Lower leg skin (tissue), 3 donors: ENCODE measurements around the gene FLYWCH1.
"Not testable (repeated sequence)": the region's sequence is repeated elsewhere in the genome, so short reads cannot be mapped to it uniquely, and the experiment has no call there.

Source experiments
- POLR2A ChIP-seq, 2 donors: fragments of 450-650 bp; IDR thresholded peaks; one replicate each; pipeline ENCODE4 v1.6.1; 2016 to 2017; ENCODE audit warnings: antibody characterized with exemption in 2 of 2, mild to moderate bottlenecking in 1 of 2, moderate library complexity in 1 of 2
- TF ChIP-seq, protein P1 (sequence below), 3 donors: fragments of 450-650 bp; IDR thresholded peaks; one replicate each; pipeline ENCODE4 v1.5.1; 2016; ENCODE audit warnings: antibody characterized with exemption in 3 of 3, mild to moderate bottlenecking in 3 of 3, moderate library complexity in 2 of 3

- TF ChIP-seq POLR2A (IDR thresholded peaks at IDR 0.05): not testable (repeated sequence)
- TF ChIP-seq, protein P1, sequence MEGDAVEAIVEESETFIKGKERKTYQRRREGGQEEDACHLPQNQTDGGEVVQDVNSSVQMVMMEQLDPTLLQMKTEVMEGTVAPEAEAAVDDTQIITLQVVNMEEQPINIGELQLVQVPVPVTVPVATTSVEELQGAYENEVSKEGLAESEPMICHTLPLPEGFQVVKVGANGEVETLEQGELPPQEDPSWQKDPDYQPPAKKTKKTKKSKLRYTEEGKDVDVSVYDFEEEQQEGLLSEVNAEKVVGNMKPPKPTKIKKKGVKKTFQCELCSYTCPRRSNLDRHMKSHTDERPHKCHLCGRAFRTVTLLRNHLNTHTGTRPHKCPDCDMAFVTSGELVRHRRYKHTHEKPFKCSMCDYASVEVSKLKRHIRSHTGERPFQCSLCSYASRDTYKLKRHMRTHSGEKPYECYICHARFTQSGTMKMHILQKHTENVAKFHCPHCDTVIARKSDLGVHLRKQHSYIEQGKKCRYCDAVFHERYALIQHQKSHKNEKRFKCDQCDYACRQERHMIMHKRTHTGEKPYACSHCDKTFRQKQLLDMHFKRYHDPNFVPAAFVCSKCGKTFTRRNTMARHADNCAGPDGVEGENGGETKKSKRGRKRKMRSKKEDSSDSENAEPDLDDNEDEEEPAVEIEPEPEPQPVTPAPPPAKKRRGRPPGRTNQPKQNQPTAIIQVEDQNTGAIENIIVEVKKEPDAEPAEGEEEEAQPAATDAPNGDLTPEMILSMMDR (IDR thresholded peaks at IDR 0.05): not testable (repeated sequence)
Observed at GRCh38 chr16:2931231-2931914, 19.6 kb downstream of the FLYWCH1 start.
